Activated T-cell treated with anti-CD3 and anti-CD28 coated beads, Interleukin-2, amount 50 U/mL, for 72 hours (primary cell): ENCODE measurements around the gene ACIN1. TPM values are rescaled to one million over a fixed set of nuclear protein-coding genes. Genes with fewer than 3 reads are reported as not detected.
A peak's percentile ranks its signal among the peaks of the same experiment; 100 is the strongest.
"Not testable (repeated sequence)": the region's sequence is repeated elsewhere in the genome, so short reads cannot be mapped to it uniquely, and the experiment has no call there.

Source experiments
- ATAC-seq, 2 donors: fragments of 150-1000 bp; cut with Tn5 transposase; replicated peaks in 1 of 2; 2 replicates each; pipeline ENCODE4 v1.10.0; 2021; ENCODE audit warnings: moderate library complexity in 2 of 2, mild to moderate bottlenecking in 1 of 2
- DNase-seq, 2 donors: peaks; one replicate each; pipeline ENCODE4 v3.0.0; 2021 to 2022; ENCODE audit warnings: mixed read lengths in 1 of 2
- H3K27ac Mint-ChIP-seq: one replicate; pipeline ENCODE4 v1.8.0; 2022; ENCODE audit warnings: mild to moderate bottlenecking, moderate library complexity, mixed read lengths
- H3K27me3 Mint-ChIP-seq: one replicate; pipeline ENCODE4 v1.8.0; 2022; ENCODE audit warnings: low read depth, mixed read lengths
- H3K36me3 Mint-ChIP-seq, 2 donors: one replicate each; pipeline ENCODE4 v1.8.0; 2022; ENCODE audit warnings: mixed read lengths in 2 of 2, mild to moderate bottlenecking in 1 of 2; ENCODE audit not compliant: insufficient read depth in 2 of 2
- H3K4me1 Mint-ChIP-seq: one replicate; pipeline ENCODE4 v1.8.0; 2022; ENCODE audit warnings: low read depth, mixed read lengths
- H3K4me3 Mint-ChIP-seq, 2 donors: one replicate each; pipeline ENCODE4 v1.8.0; 2022; ENCODE audit warnings: mild to moderate bottlenecking in 2 of 2, mixed read lengths in 2 of 2, moderate library complexity in 2 of 2
- H3K9me3 Mint-ChIP-seq, 2 donors: one replicate each; pipeline ENCODE4 v1.8.0; 2022; ENCODE audit warnings: mixed read lengths in 2 of 2
- total RNA-seq, 2 donors: library from RNA; stranded (reverse); gene quantifications; one replicate each; pipeline ENCODE4 v1.2.3, GENCODE V29; 2022

Gene ACIN1
- total RNA-seq, 2 donors from 2014 or later: 162 to 188 TPM

DNA sequence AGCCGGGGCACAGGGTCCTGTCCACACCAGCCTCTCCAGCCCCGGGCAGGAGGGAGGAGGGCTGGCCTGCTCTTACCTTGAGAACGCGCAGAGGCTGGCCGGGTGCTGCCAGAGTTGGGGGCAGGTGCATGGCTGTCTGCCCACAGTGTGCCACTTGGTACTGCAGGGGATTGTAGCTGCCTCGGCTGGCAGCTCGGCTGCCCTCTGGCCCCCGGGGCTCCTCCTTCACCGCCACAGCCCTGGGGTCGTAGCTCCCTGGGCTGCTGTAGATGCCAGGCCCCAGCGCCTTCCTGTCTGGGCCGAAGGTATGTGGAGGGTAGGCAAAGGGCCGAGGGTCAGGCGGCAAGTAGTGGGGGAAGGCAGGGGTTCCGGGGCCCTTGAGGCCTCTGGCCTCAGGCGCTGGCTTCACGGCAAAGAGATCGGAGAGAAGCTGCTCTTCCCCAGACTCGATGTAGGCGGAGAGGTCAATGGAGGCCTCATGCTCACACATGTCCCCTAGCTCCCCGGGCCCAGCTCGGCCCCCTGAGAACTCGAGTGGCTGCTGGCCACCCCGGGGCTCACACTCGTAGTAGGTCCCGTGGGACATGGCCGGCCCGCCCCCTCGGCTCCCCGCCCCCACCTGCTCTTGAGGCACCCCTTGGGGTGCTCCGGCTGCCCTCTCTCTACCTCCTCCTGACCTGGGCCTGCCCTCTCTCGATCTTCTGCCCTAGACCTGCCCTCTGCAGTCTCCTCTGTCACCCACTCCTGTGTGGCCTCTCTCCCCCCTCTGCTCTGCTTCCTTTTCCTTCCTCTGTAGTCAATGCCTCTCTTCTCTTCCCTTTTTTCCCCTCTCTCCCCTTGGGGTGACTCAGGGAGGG, 23.8 kb upstream of the ACIN1 start, which contains the start of gene CEBPE:
Gene CEBPE (minus strand): TSS at position 750 of the 857 bp plus-strand sequence. CDS start 164 bp downstream, at position 586.
- Mint-ChIP-seq H3K36me3 (no peaks in the 10 kb centered on the region), H3K27ac (peak within 1 kb of the TSS; percentile 6), H3K9me3 (no peaks in the 10 kb centered on the region), H3K27me3 (no peaks in the 10 kb centered on the region), H3K4me3 (peak within 1 kb of the TSS; percentile 47 to 59), H3K4me1 (peaks cover 45% of the 10 kb centered on the region)
- no peak for ATAC-seq
- no peak for DNase-seq

- DNase-seq (no peak), ATAC-seq (no peak)
- no peak overlapping the region for H3K27ac Mint-ChIP-seq
- H3K4me1 Mint-ChIP-seq: peaks cover 45% of the 10 kb centered on the region
- no peaks in the 10 kb centered on the region for H3K9me3 Mint-ChIP-seq
- no peak overlapping the region for H3K4me3 Mint-ChIP-seq
- no peaks in the 10 kb centered on the region for H3K27me3 Mint-ChIP-seq
- no peaks in the 10 kb centered on the region for H3K36me3 Mint-ChIP-seq
Measured at GRCh38 chr14:23117371-23118020, 22.6 kb upstream of the ACIN1 start.

DNA sequence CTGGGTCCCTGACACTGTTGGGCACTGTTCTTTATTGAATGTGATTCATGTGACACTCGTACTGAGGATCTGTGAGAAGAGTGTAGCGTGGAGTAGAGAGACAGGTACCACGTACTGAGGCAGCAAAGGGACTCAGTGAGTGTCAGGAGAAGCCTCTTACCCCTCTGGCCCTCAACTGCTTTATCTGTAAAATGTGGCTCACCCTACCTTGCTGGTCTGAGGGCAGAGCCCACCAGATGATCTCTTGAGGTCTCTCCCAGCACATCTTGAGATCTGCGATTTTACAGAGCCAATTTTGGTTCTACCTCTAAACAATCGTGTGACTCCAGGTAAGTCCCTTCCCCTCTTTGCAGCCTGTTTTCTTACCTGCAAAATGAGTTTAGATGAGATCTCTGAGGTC, 21.0 kb upstream of the ACIN1 start:
- H3K9me3 Mint-ChIP-seq: no peaks in the 10 kb centered on the region
- no peak for DNase-seq
- H3K4me3 Mint-ChIP-seq: no peak overlapping the region
- H3K27me3 Mint-ChIP-seq: no peaks in the 10 kb centered on the region
- H3K4me1 Mint-ChIP-seq: peaks cover 38% of the 10 kb centered on the region
- H3K36me3 Mint-ChIP-seq: no peaks in the 10 kb centered on the region
- no peak overlapping the region for H3K27ac Mint-ChIP-seq
- no peak for ATAC-seq

GRCh38 chr14:23115039-23115731, 20.2 kb upstream of the ACIN1 start:
- H3K4me1 Mint-ChIP-seq: peaks cover 31% of the 10 kb centered on the region
- H3K27ac Mint-ChIP-seq: no peak overlapping the region
- no peak overlapping the region for H3K4me3 Mint-ChIP-seq
- H3K36me3 Mint-ChIP-seq: no peaks in the 10 kb centered on the region
- no peaks in the 10 kb centered on the region for H3K9me3 Mint-ChIP-seq
- DNase-seq (no peak), ATAC-seq (peak in 1 of 2 donors; percentile 39)
- H3K27me3 Mint-ChIP-seq: no peaks in the 10 kb centered on the region

DNA sequence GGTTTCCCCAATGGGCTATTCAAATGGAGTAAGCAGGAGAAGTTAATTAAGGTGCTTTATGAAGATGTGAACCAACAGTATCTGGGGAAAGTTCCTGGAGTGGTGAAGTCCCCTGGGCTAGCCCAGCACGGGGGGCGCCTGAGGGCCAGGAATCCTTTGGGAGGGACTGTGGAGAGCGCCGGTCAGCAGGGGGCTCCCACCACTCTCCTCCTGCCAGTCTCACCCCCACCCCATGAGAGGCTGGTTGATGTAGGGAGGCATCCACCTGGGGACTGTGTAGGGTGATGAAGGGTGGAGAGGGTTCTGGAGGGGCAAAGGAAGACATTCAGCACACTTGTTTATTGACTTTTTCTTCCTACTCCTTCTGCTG, 19.7 kb upstream of the ACIN1 start:
- H3K27ac Mint-ChIP-seq: no peak overlapping the region
- DNase-seq (no peak), ATAC-seq (no peak)
- H3K9me3 Mint-ChIP-seq: no peaks in the 10 kb centered on the region
- no peak overlapping the region for H3K4me3 Mint-ChIP-seq
- no peaks in the 10 kb centered on the region for H3K27me3 Mint-ChIP-seq
- H3K36me3 Mint-ChIP-seq: no peaks in the 10 kb centered on the region
- H3K4me1 Mint-ChIP-seq: peaks cover 26% of the 10 kb centered on the region

GRCh38 chr14:23114120-23114458, 19.2 kb upstream of the ACIN1 start:
- no peak overlapping the region for H3K4me3 Mint-ChIP-seq
- no peaks in the 10 kb centered on the region for H3K36me3 Mint-ChIP-seq
- no peaks in the 10 kb centered on the region for H3K27me3 Mint-ChIP-seq
- no peaks in the 10 kb centered on the region for H3K9me3 Mint-ChIP-seq
- peaks cover 20% of the 10 kb centered on the region for H3K4me1 Mint-ChIP-seq
- no peak overlapping the region for H3K27ac Mint-ChIP-seq
- ATAC-seq: no peak
- no peak for DNase-seq

GRCh38 chr14:23113431-23114119, 18.6 kb upstream of the ACIN1 start:
- peaks cover 17% of the 10 kb centered on the region for H3K4me1 Mint-ChIP-seq
- H3K4me3 Mint-ChIP-seq: no peak overlapping the region
- no peaks in the 10 kb centered on the region for H3K27me3 Mint-ChIP-seq
- no peak overlapping the region for H3K27ac Mint-ChIP-seq
- H3K9me3 Mint-ChIP-seq: no peaks in the 10 kb centered on the region
- ATAC-seq (no peak), DNase-seq (no peak)
- H3K36me3 Mint-ChIP-seq: no peaks in the 10 kb centered on the region

DNA sequence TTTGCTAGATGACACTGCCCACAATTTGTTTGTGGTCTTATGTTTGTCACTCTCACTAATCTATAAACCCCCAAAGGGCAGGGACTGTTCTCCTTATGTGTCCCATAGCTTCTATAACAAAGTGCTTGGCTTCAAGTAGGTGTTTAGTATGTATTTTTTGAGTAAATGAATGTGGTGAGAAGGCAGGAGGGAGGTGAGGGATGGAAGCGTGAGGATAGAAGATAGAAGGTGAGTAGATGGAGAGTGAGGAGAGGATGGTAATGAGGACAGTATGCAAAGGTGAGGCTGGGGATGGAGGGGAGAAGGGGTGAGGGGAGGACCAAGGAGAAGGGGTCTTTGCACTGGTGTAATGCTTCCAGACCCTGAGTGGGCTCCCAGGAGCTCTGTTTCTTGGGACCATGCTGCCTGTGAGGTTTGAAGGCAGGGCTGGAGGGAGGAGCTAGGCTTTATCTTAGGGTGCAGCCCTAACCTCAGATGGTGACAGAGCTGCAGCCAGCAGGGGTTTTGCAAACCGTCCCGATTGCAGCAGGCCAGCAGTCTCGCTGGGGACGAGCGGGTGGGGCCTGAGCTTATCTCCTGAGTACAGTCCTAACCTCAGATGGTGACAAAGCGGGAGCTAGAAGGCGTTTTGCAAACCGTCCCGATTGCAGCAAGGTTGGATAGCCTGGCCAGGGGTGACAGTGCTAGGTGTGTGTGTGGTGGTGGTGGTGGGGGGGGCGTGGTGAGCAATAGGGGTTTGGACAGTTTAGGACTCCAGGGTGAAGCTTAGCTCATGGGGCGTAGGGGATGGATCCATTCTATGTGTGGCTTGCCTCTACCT, 17.6 kb upstream of the ACIN1 start:
- Mint-ChIP-seq H3K4me3 (no peak overlapping the region), H3K36me3 (no peaks in the 10 kb centered on the region), H3K27ac (no peak overlapping the region), H3K9me3 (no peaks in the 10 kb centered on the region), H3K4me1 (peaks cover 17% of the 10 kb centered on the region), H3K27me3 (no peaks in the 10 kb centered on the region)
- ATAC-seq: no peak
- DNase-seq: no peak

DNA sequence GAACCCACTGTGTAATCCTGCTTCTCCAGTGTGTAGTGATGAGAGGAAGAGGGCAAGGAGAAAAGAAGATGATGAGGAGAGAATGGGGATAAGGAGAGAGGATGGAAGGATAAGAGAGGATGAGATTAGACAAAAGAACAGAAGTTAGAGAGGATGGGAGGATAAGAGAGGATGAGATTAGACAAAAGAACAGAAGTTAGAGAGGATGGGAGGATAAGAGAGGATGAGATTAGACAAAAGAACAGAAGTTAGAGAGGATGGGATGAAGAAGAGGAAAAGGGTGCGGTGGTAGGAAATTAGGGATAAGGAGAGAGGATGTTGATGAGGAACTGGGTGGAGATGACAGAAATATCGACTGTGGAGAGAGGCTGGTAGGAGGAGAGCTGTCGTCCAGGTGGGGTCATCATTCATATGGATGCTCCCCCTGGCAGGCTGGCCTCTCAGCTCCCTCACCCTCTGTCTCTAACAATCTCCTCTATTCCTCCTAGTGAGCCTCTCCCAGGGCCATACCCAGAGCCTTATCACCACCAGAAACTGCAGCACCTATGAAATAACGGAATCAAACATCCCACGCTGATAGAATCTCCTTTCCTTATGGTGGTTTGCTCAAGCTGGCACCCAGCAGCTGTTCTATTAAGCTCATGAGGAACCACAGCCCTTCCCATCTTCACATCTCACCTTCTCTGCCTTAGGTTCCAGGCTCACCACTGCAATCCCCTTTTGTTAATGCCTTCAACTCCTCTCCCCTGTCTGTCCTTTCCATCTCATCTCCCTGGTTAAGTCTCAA, 15.8 kb upstream of the ACIN1 start:
- Mint-ChIP-seq H3K36me3 (no peaks in the 10 kb centered on the region), H3K27me3 (no peaks in the 10 kb centered on the region), H3K9me3 (no peaks in the 10 kb centered on the region), H3K4me3 (no peak overlapping the region), H3K27ac (no peak overlapping the region), H3K4me1 (peaks cover 12% of the 10 kb centered on the region)
- DNase-seq: no peak
- ATAC-seq: no peak

DNA sequence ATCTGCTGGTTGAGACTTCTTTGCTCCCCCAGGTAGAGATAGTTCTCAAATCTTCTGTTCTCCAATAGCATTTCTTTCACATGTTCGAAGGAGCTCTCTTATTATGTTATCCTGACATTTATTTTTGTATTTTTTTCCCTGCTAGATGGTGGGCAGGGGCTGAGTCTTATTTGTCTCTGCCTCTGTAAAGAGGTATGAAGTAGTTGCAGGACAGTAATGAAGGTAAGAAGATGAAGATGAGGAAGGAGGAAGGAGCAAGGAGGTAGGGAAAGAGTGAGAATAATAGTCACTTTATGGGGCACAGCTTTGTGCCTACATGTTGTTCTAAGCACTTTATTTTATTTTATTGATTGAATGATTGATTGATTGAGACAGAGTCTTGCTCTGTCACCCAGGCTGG, 14.8 kb upstream of the ACIN1 start:
- H3K4me3 Mint-ChIP-seq: no peak overlapping the region
- DNase-seq (no peak), ATAC-seq (no peak)
- no peaks in the 10 kb centered on the region for H3K36me3 Mint-ChIP-seq
- H3K4me1 Mint-ChIP-seq: peaks cover 5% of the 10 kb centered on the region
- no peak overlapping the region for H3K27ac Mint-ChIP-seq
- H3K9me3 Mint-ChIP-seq: no peaks in the 10 kb centered on the region
- H3K27me3 Mint-ChIP-seq: no peaks in the 10 kb centered on the region

DNA sequence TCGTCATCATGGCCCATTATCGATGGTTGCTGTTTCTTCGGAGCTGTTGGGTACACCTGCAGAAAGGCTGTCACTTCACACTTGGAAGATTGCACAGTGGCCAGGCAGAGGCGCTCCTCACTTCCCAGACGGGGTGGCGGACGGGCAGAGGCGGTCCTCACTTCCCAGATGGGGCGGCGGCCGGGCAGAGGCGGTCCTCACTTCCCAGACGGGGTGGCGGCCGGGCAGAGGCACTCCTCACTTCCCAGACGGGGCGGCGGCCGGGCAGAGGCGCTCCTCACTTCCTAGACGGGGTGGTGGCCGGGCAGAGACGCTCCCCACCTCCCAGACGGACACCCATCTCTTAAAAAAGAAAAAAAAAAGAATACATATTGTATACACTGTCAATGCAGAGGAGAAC, 13.2 kb upstream of the ACIN1 start:
- H3K36me3 Mint-ChIP-seq, H3K9me3 Mint-ChIP-seq, H3K27ac Mint-ChIP-seq, ATAC-seq, H3K4me1 Mint-ChIP-seq, H3K27me3 Mint-ChIP-seq, H3K4me3 Mint-ChIP-seq, DNase-seq: not testable (repeated sequence)

- DNase-seq, H3K27ac Mint-ChIP-seq, H3K4me1 Mint-ChIP-seq, H3K9me3 Mint-ChIP-seq, ATAC-seq, H3K36me3 Mint-ChIP-seq, H3K27me3 Mint-ChIP-seq, H3K4me3 Mint-ChIP-seq: not testable (repeated sequence)
Measured at GRCh38 chr14:23107620-23108019, 12.7 kb upstream of the ACIN1 start.
